Activated CD4-positive, alpha-beta T cell treated with anti-CD3 and anti-CD28 coated beads, Interleukin-2, amount 10 ng/mL, durations not matched to agents 7 days and 5 days (primary cell): ENCODE results near the gene KPRP. TPM values are rescaled to one million over a fixed set of nuclear protein-coding genes. Genes with fewer than 3 reads are reported as not detected.

ENCODE experiments used
- CTCF ChIA-PET: fragments of 350-600 bp; sonication (Branson Sonifier 250); formaldehyde crosslinking; loops from one replicate; lab custom pipeline; 2021; ENCODE audit warnings: antibody characterized with exemption; lab: Charles Lee
- POLR2A ChIA-PET: fragments of 350-600 bp; sonication (Branson Sonifier 250); formaldehyde crosslinking; loops from one replicate; lab custom pipeline; 2021; ENCODE audit warnings: antibody characterized with exemption; lab: Charles Lee
- DNase-seq: peaks from one replicate; pipeline ENCODE4 v3.0.0-alpha.2; 2020
- H3K27ac Mint-ChIP-seq: one replicate; pipeline ENCODE4 v1.8.0; 2021; ENCODE audit warnings: mild to moderate bottlenecking, moderate library complexity, mixed read lengths
- H3K27me3 Mint-ChIP-seq: one replicate; pipeline ENCODE4 v1.8.0; 2021; ENCODE audit warnings: mixed read lengths
- H3K36me3 Mint-ChIP-seq: one replicate; pipeline ENCODE4 v1.8.0; 2021; ENCODE audit warnings: low read depth, mixed read lengths
- H3K4me1 Mint-ChIP-seq: one replicate; pipeline ENCODE4 v1.8.0; 2021; ENCODE audit warnings: mixed read lengths
- H3K4me3 Mint-ChIP-seq: one replicate; pipeline ENCODE4 v1.8.0; 2021; ENCODE audit warnings: mild to moderate bottlenecking, moderate library complexity, mixed read lengths
- H3K9me3 Mint-ChIP-seq: one replicate; pipeline ENCODE4 v1.8.0; 2021; ENCODE audit warnings: mixed read lengths
- total RNA-seq, 2 experiments: library from RNA; stranded (reverse); gene quantifications; one replicate each; pipeline ENCODE4 v1.2.3, GENCODE V29; 2021

The KPRP gene
- total RNA-seq, 2 experiments from 2014 or later, result not detected

GRCh38 chr1:152786077-152786476 lies 28.3 kb downstream of the KPRP start, which contains the start of gene LCE1E:
Gene LCE1E (plus strand): TSS chr1:152786257. CDS start chr1:152787300, 1,043 bp downstream.
- ChIA-PET POLR2A (no interaction called here), CTCF (no interaction called here)
- DNase-seq, result no peak
- Mint-ChIP-seq H3K27me3 (peaks cover 13% of the 10 kb centered on the region), H3K9me3 (no peaks in the 10 kb centered on the region), H3K4me3 (no peak within 1 kb of the TSS), H3K4me1 (no peaks in the 10 kb centered on the region), H3K27ac (no peak within 1 kb of the TSS), H3K36me3 (no peaks in the 10 kb centered on the region)

- H3K9me3 Mint-ChIP-seq, result no peaks in the 10 kb centered on the region
- H3K27me3 Mint-ChIP-seq, result peaks cover 12% of the 10 kb centered on the region
- no peak overlapping the region for H3K27ac Mint-ChIP-seq
- no peaks in the 10 kb centered on the region for H3K36me3 Mint-ChIP-seq
- no peak overlapping the region for H3K4me3 Mint-ChIP-seq
- ChIA-PET CTCF (no interaction called here), POLR2A (no interaction called here)
- no peaks in the 10 kb centered on the region for H3K4me1 Mint-ChIP-seq
- DNase-seq, result no peak
Measured at GRCh38 chr1:152795686-152796085, 37.9 kb downstream of the KPRP start.

- H3K9me3 Mint-ChIP-seq, result no peaks in the 10 kb centered on the region
- H3K36me3 Mint-ChIP-seq, result no peaks in the 10 kb centered on the region
- CTCF ChIA-PET, result no interaction called here
- no peaks in the 10 kb centered on the region for H3K4me1 Mint-ChIP-seq
- no peak for DNase-seq
- no peak within 1 kb of the TSS for H3K4me3 Mint-ChIP-seq
- H3K27me3 Mint-ChIP-seq, result peaks cover 18% of the 10 kb centered on the region
- H3K27ac Mint-ChIP-seq, result no peak within 1 kb of the TSS
- POLR2A ChIA-PET, result no interaction called here
Measured at GRCh38 chr1:152796421-152796820, 38.6 kb downstream of the KPRP start, which contains the start of gene LCE1D. Gene LCE1D (plus strand): TSS chr1:152796721. CDS start chr1:152797795, 1,074 bp downstream.

- Mint-ChIP-seq H3K27me3 (peaks cover 17% of the 10 kb centered on the region), H3K4me3 (no peak overlapping the region), H3K4me1 (no peaks in the 10 kb centered on the region), H3K9me3 (no peaks in the 10 kb centered on the region), H3K27ac (no peak overlapping the region), H3K36me3 (no peaks in the 10 kb centered on the region)
- ChIA-PET POLR2A (no interaction called here), CTCF (no interaction called here)
- DNase-seq, result no peak
Measured at GRCh38 chr1:152801333-152801732, 43.5 kb downstream of the KPRP start.

- Mint-ChIP-seq H3K4me1 (no peaks in the 10 kb centered on the region), H3K4me3 (no peak within 1 kb of the TSS), H3K36me3 (no peaks in the 10 kb centered on the region), H3K27ac (no peak within 1 kb of the TSS), H3K9me3 (no peaks in the 10 kb centered on the region), H3K27me3 (peaks cover 7% of the 10 kb centered on the region)
- ChIA-PET CTCF (no interaction called here), POLR2A (no interaction called here)
- DNase-seq, result no peak
Measured at GRCh38 chr1:152806576-152806975, 48.8 kb downstream of the KPRP start, which contains the start of gene LCE1C. Gene LCE1C (minus strand): TSS chr1:152806651. CDS start chr1:152805478, 1,173 bp downstream.

GRCh38 chr1:152811050-152811449 lies 53.2 kb downstream of the KPRP start:
- Mint-ChIP-seq H3K27me3 (peaks cover 7% of the 10 kb centered on the region), H3K27ac (no peak overlapping the region), H3K4me1 (no peaks in the 10 kb centered on the region), H3K4me3 (no peak overlapping the region), H3K9me3 (no peaks in the 10 kb centered on the region), H3K36me3 (no peaks in the 10 kb centered on the region)
- ChIA-PET CTCF (no interaction called here), POLR2A (no interaction called here)
- DNase-seq, result no peak

Other genes starting within 250 kb of the KPRP start
- gene LCE5A, start 247.2 kb upstream of the KPRP start, total RNA-seq, result not detected
- gene CRCT1, start 243.5 kb upstream of the KPRP start, total RNA-seq, result not detected
- not detected for gene LCE3E, start 191.2 kb upstream of the KPRP start, total RNA-seq
- not detected for gene LCE3D, start 177.5 kb upstream of the KPRP start, total RNA-seq
- gene LCE3C, start 157.8 kb upstream of the KPRP start, total RNA-seq, result not detected
- not detected for gene LCE3B, start 144.2 kb upstream of the KPRP start, total RNA-seq
- gene LCE3A, start 134.9 kb upstream of the KPRP start, total RNA-seq, result not detected
- gene LCE2D, start 94.6 kb upstream of the KPRP start, total RNA-seq, result not detected
- not detected for gene LCE2C, start 82.7 kb upstream of the KPRP start, total RNA-seq
- not detected for gene LCE2B, start 71.9 kb upstream of the KPRP start, total RNA-seq
- not detected for gene LCE2A, start 59.7 kb upstream of the KPRP start, total RNA-seq
- gene LCE4A, start 49.9 kb upstream of the KPRP start, total RNA-seq, result not detected
- gene LCE1F, start 17.1 kb downstream of the KPRP start, total RNA-seq, result not detected
- gene LCE1E, start 28.2 kb downstream of the KPRP start, total RNA-seq, result not detected
- gene LCE1D, start 38.7 kb downstream of the KPRP start, total RNA-seq, result not detected
- gene LCE1C, start 48.6 kb downstream of the KPRP start, total RNA-seq, result not detected
- gene LCE1B, start 53.9 kb downstream of the KPRP start, total RNA-seq, result not detected
- gene LCE1A, start 69.4 kb downstream of the KPRP start, total RNA-seq, result not detected
- gene LCE6A, start 84.8 kb downstream of the KPRP start, total RNA-seq, result not detected
- gene LCE7A, start 102.0 kb downstream of the KPRP start, total RNA-seq, result not detected
- not detected for gene SMCP, start 120.3 kb downstream of the KPRP start, total RNA-seq
- gene IVL, start 150.5 kb downstream of the KPRP start, total RNA-seq, result not detected
- not detected for gene SPRR5, start 189.2 kb downstream of the KPRP start, total RNA-seq
- not detected for gene SPRR4, start 212.6 kb downstream of the KPRP start, total RNA-seq
- not detected for gene SPRR1A, start 226.1 kb downstream of the KPRP start, total RNA-seq
- not detected for gene SPRR3, start 243.7 kb downstream of the KPRP start, total RNA-seq